ENCODE measurements around the gene RNF222. TPM values are rescaled to one million over a fixed set of nuclear protein-coding genes. Genes with fewer than 3 reads are reported as not detected.

The RNF222 gene
- total RNA-seq, 1 donor from 2014 or later = not detected

- Mint-ChIP-seq H3K4me1 (peaks cover 16% of the 10 kb centered on the region), H3K36me3 (peaks cover 30% of the 10 kb centered on the region), H3K9me3 (no peaks in the 10 kb centered on the region), H3K27ac (no peak overlapping the region), H3K4me3 (no peak overlapping the region), H3K27me3 (ENCODE audit: low read depth) (no peaks in the 10 kb centered on the region)
- TF ChIP-seq, protein P1, sequence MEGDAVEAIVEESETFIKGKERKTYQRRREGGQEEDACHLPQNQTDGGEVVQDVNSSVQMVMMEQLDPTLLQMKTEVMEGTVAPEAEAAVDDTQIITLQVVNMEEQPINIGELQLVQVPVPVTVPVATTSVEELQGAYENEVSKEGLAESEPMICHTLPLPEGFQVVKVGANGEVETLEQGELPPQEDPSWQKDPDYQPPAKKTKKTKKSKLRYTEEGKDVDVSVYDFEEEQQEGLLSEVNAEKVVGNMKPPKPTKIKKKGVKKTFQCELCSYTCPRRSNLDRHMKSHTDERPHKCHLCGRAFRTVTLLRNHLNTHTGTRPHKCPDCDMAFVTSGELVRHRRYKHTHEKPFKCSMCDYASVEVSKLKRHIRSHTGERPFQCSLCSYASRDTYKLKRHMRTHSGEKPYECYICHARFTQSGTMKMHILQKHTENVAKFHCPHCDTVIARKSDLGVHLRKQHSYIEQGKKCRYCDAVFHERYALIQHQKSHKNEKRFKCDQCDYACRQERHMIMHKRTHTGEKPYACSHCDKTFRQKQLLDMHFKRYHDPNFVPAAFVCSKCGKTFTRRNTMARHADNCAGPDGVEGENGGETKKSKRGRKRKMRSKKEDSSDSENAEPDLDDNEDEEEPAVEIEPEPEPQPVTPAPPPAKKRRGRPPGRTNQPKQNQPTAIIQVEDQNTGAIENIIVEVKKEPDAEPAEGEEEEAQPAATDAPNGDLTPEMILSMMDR (IDR thresholded peaks at IDR 0.05; ENCODE audit: unreplicated experiment) = no peak
- DNase-seq (ENCODE audit: low spot score in 2 of 2, unreplicated experiment in 2 of 2) = no peak
These were observed 27.7 kb downstream of the RNF222 start for GRCh38 chr17:8369944-8370343.

DNA sequence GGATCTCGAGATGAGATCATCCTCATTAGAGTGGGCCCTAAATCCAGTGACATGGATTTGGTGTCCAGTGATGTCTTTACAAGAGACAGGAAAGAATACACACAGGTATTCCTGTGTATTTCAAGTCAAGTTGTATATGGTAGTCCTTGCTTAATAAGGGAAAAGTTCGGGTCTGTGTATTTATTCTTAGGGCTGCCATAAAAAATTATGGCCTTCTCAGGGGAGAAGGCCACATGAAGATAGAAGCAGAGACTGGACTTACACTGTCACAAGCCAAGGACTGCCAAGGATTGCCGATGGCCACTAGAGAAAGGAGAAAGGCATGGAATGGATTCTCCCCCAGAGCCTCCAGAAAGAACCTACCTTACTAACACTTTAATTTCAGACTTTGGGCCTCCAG, 29.4 kb downstream of the RNF222 start:
- H3K4me1 Mint-ChIP-seq = peaks cover 14% of the 10 kb centered on the region
- H3K4me3 Mint-ChIP-seq = no peak overlapping the region
- DNase-seq (ENCODE audit: low spot score in 2 of 2, unreplicated experiment in 2 of 2) = no peak
- TF ChIP-seq, protein P1 (IDR thresholded peaks at IDR 0.05; ENCODE audit: unreplicated experiment) = no peak
- no peaks in the 10 kb centered on the region for H3K9me3 Mint-ChIP-seq
- H3K27me3 Mint-ChIP-seq (ENCODE audit: low read depth) = no peaks in the 10 kb centered on the region
- peaks cover 30% of the 10 kb centered on the region for H3K36me3 Mint-ChIP-seq
- no peak overlapping the region for H3K27ac Mint-ChIP-seq

DNA sequence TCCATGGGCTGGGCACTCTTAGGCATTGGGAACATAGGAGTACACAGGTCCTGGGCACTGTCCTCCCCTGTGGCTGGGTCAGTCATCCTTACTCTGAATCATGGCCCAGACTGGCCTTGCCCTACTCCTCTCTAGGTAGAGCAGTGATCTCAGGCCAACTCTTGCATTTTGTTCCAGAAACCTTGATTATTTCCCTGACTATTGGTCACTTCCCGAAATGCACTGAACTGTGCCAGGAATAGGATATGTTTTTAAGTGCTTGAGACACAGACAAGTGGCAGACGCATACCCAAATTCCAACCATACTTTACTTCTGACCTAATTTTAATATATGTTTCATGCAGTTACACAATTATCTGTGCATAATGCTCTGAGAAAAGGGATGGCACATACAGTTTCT, 31.4 kb downstream of the RNF222 start:
- Mint-ChIP-seq H3K36me3 (peaks cover 25% of the 10 kb centered on the region), H3K27ac (peak overlapping the region; percentile 91), H3K9me3 (no peaks in the 10 kb centered on the region), H3K27me3 (ENCODE audit: low read depth) (no peaks in the 10 kb centered on the region), H3K4me3 (no peak overlapping the region), H3K4me1 (peaks cover 11% of the 10 kb centered on the region)
- no peak for DNase-seq (ENCODE audit: low spot score in 2 of 2, unreplicated experiment in 2 of 2)
- TF ChIP-seq, protein P1 (IDR thresholded peaks at IDR 0.05; ENCODE audit: unreplicated experiment) = no peak

DNA sequence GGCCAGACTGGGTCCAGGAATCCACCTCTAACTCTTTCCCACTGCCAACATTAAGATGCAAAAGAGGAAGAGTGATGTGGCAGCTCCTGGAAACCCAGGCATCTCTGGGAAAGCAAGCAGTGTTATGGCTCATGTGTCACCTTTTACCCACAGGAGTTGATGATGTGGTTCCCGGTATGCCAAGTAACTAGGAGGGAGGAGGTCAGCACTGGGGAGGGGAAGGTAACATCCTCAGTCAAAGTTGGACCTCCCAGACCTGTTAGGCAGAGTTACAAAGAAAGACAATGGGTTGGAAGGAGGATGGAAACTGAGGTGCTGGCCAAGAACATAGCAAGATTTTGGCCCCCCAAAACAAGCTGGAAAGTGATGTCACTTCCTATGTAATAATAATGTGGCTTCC, 32.5 kb downstream of the RNF222 start:
- Mint-ChIP-seq H3K4me1 (peaks cover 21% of the 10 kb centered on the region), H3K9me3 (no peaks in the 10 kb centered on the region), H3K36me3 (peaks cover 22% of the 10 kb centered on the region), H3K4me3 (no peak overlapping the region), H3K27me3 (ENCODE audit: low read depth) (no peaks in the 10 kb centered on the region), H3K27ac (no peak overlapping the region)
- DNase-seq (ENCODE audit: low spot score in 2 of 2, unreplicated experiment in 2 of 2) = no peak
- TF ChIP-seq, protein P1 (IDR thresholded peaks at IDR 0.05; ENCODE audit: unreplicated experiment) = no peak

DNA sequence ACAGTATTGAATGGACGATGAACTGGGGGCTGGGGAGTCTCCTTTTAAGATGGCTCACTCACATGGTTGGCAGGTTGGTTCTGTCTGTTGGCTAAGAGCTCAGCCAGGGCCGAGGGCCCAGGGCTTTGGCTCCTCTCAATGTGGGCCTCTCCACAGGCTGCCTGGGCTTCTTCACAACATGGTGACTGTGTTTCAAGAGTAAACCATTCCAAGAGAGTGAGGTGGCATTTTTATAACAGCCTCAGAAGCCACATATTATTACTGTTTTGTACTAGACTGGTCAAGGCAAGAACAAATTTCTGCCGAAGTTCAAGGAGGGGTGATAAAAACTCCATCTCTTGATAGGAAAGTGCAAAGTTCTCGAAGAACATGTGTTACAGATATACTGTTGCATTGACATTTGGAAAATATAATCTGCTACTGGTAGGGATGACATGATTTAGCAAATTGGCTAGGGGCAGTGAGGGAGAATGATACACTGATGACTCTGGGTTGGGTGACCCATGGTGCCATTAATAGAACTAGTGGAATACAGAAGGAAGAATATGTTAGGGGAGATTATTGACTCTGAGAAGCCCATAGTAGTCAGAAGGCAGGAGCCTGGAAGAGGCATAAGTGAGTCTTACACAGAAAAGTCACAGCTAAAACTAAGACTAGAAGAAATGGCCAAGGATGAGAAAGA, 34.8 kb downstream of the RNF222 start:
- TF ChIP-seq, protein P1 (IDR thresholded peaks at IDR 0.05; ENCODE audit: unreplicated experiment) = no peak
- no peak for DNase-seq (ENCODE audit: low spot score in 2 of 2, unreplicated experiment in 2 of 2)
- H3K27ac Mint-ChIP-seq = no peak overlapping the region
- no peaks in the 10 kb centered on the region for H3K9me3 Mint-ChIP-seq
- H3K4me1 Mint-ChIP-seq = peaks cover 30% of the 10 kb centered on the region
- H3K36me3 Mint-ChIP-seq = peaks cover 5% of the 10 kb centered on the region
- H3K27me3 Mint-ChIP-seq (ENCODE audit: low read depth) = no peaks in the 10 kb centered on the region
- no peak overlapping the region for H3K4me3 Mint-ChIP-seq
